SH-SY5Y (cell line): ENCODE measurements around the gene AMBP.

ENCODE experiments used
- GATA2 ChIP-seq: IDR thresholded peaks from 2 replicates; pipeline ENCODE4 v1.6.1; 2011; ENCODE audit warnings: mild to moderate bottlenecking, low read depth, low read length
- GATA3 ChIP-seq: IDR thresholded peaks from 2 replicates; pipeline ENCODE4 v1.6.1; 2011; ENCODE audit warnings: low read depth, mild to moderate bottlenecking, low read length, moderate library complexity

DNA sequence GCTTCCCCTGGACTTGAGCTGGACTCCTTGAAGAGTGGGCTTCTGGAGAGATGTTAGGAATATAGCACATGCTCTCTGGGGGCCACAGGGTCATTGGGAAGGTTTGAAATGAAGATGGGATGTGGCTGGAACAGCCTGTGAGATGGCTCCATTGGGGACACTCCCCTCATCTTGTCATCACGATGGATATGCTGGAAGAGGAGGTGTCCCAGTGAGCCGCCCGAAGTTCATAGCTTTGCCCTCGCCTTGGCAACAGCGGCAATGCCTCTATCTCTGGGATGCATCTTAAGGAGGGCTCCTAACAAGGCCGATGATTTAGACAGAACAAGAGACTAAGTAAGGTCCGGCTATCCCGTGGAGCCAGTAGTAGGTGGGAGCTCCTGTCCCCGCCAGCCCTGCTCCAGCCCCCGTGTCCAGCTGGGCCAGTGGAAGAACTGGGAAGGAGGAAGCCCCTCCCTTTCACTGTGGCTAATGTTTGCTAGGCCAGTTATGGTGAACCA lies 23.9 kb downstream of the AMBP start:
- TF ChIP-seq GATA2: no peak
- TF ChIP-seq GATA3: no peak
